ENCODE data around the gene KCP.
"Not testable (repeated sequence)": the region's sequence is repeated elsewhere in the genome, so short reads cannot be mapped to it uniquely, and the experiment has no call there.

Gene KCP

GRCh38 chr7:128921866-128922440, 11.4 kb upstream of the KCP start:
- DNase-seq (ENCODE audit: low read depth) = no peak

- no peak for DNase-seq (ENCODE audit: low read depth)
Observed at GRCh38 chr7:128920913-128921582, 10.5 kb upstream of the KCP start.

- no peak for DNase-seq (ENCODE audit: low read depth)
Observed at GRCh38 chr7:128919881-128920799, 9.6 kb upstream of the KCP start.

- no peak for DNase-seq (ENCODE audit: low read depth)
Observed at GRCh38 chr7:128919241-128919640, 8.7 kb upstream of the KCP start.

GRCh38 chr7:128918016-128918665, 7.6 kb upstream of the KCP start:
- no peak for DNase-seq (ENCODE audit: low read depth)

- no peak for DNase-seq (ENCODE audit: low read depth)
Observed at GRCh38 chr7:128917122-128917521, 6.6 kb upstream of the KCP start.

GRCh38 chr7:128916643-128916915, 6.1 kb upstream of the KCP start:
- DNase-seq (ENCODE audit: low read depth) = no peak

GRCh38 chr7:128915841-128916642, 5.5 kb upstream of the KCP start:
- no peak for DNase-seq (ENCODE audit: low read depth)

- DNase-seq (ENCODE audit: low read depth) = no peak
Observed at GRCh38 chr7:128915271-128915819, 4.8 kb upstream of the KCP start.

GRCh38 chr7:128914566-128915151, 4.2 kb upstream of the KCP start:
- DNase-seq (ENCODE audit: low read depth) = no peak

GRCh38 chr7:128913870-128914565, 3.5 kb upstream of the KCP start:
- no peak for DNase-seq (ENCODE audit: low read depth)

- not testable (repeated sequence) for DNase-seq (ENCODE audit: low read depth)
Observed at GRCh38 chr7:128912709-128913495, 2.4 kb upstream of the KCP start.

GRCh38 chr7:128912281-128912680, 1.8 kb upstream of the KCP start:
- no peak for DNase-seq (ENCODE audit: low read depth)

GRCh38 chr7:128911423-128912031, 1.0 kb upstream of the KCP start:
- no peak for DNase-seq (ENCODE audit: low read depth)

- DNase-seq (ENCODE audit: low read depth) = no peak
Observed at GRCh38 chr7:128909625-128910568, 612 bp downstream of the KCP start.

GRCh38 chr7:128908750-128909624, 1.5 kb downstream of the KCP start:
- DNase-seq (ENCODE audit: low read depth) = no peak

Data from stimulated activated CD8-positive, alpha-beta memory T cell treated with anti-CD3 and anti-CD28 coated beads, Interleukin-7, amount 100 ng/mL, for 24 hours (primary cell).